ENCODE results near the gene DCP1B. TPM values are rescaled to one million over a fixed set of nuclear protein-coding genes. Genes with fewer than 3 reads are reported as not detected.

The DCP1B gene
- total and polyA plus RNA-seq, 2 of the 4 experiments (the other 2 are of a cell fraction): 13.3 to 19.7 TPM

- H2BK120ac ChIP-seq (ENCODE audit: low read depth, low read length): no peak overlapping the region
These were observed 87.7 kb downstream of the DCP1B start for GRCh38 chr12:1916371-1917171.

More at GRCh38 chr12:1916371-1917171, 87.7 kb downstream of the DCP1B start:
- no TSS peak for BruUV-seq (replicated peaks)
- Histone ChIP-seq H4K8ac (ENCODE audit: low read depth in 2 of 2, low read length in 2 of 2) (no peak overlapping the region), H3K23ac (ENCODE audit: low read depth, low read length) (no peak overlapping the region), H3K36me3 (ENCODE audit: control insufficient read depth, insufficient read depth, low read length) (no peaks in the 10 kb centered on the region), H3K56ac (ENCODE audit: extremely low read depth, insufficient read depth, low read length) (no peak overlapping the region), H3K18ac (ENCODE audit: low read depth, low read length) (no peak overlapping the region), H3K4ac (ENCODE audit: low read depth, low read length) (no peak overlapping the region), H2BK15ac (ENCODE audit: low read depth, low read length) (no peak overlapping the region), H4K91ac (ENCODE audit: insufficient read depth, low read depth, low read length) (no peak overlapping the region), H3K9ac (ENCODE audit: low read depth, low read length) (no peak overlapping the region), H3K4me3 (ENCODE audit: insufficient read depth, low read depth, low read length) (no peak overlapping the region), H3K4me1 (ENCODE audit: control insufficient read depth, insufficient read depth, low read length) (no peaks in the 10 kb centered on the region), H3K9me1 (ENCODE audit: insufficient read depth, low read length) (no peaks in the 10 kb centered on the region), H2AFZ (replicated peaks; ENCODE audit: low read length, poor library complexity) (no peak overlapping the region), H2BK5ac (ENCODE audit: low read depth, low read length, poor library complexity, severe bottlenecking) (no peak overlapping the region), H3K14ac (replicated peaks; ENCODE audit: low read depth, low read length) (no peak overlapping the region), H3K27me3 (ENCODE audit: control insufficient read depth, insufficient read depth, low read length) (peaks cover 62% of the 10 kb centered on the region), H3K27ac (ENCODE audit: insufficient read depth, low read length) (no peak overlapping the region), H4K5ac (ENCODE audit: low read depth, low read length) (no peak overlapping the region), H2BK20ac (ENCODE audit: low read depth, low read length) (no peak overlapping the region), H3K4me2 (ENCODE audit: low read depth, low read length) (no peak overlapping the region), H3K9me3 (ENCODE audit: control insufficient read depth, insufficient read depth, low read length) (no peaks in the 10 kb centered on the region), H2AK9ac (replicated peaks; ENCODE audit: low read depth, low read length, poor library complexity) (no peak overlapping the region), H3K79me1 (ENCODE audit: low read depth in 1 of 2, low read length in 2 of 2) (no peaks in the 10 kb centered on the region), H2AK5ac (ENCODE audit: low read depth, low read length) (no peak overlapping the region), H4K20me1 (ENCODE audit: insufficient read depth, low read length) (no peaks in the 10 kb centered on the region)
- intact Hi-C loops (cut with micrococcal nuclease): no loop called here
- no peak for DNase-seq
- CTCF ChIA-PET: no interaction called here
- ATAC-seq (ENCODE audit: low read depth): no peak
- dilution Hi-C loops (cut with HindIII; ENCODE audit: low sequenced_read_pairs, unreplicated experiment): no loop called here
- 44% methylated on average over 9 of the region's 18 CpGs; no CpG with 5 or more reads in 1 of the 2 experiments for WGBS, 2 experiments (ENCODE audit: extremely low coverage in 2 of 2, insufficient read length in 1 of 2)
- in situ Hi-C loops (cut with MboI; ENCODE audit: low sequenced_read_pairs): no loop called here
- no peak for TF ChIP-seq RAD21 (IDR thresholded peaks at IDR 0.05; ENCODE audit: low read length)
- POLR2A ChIA-PET (ENCODE audit: unreplicated experiment): no interaction called here
